Spleen (tissue), 11 donors: ENCODE measurements around the gene VPS51. TPM values are rescaled to one million over a fixed set of nuclear protein-coding genes. Genes with fewer than 3 reads are reported as not detected.

Experiments used
- DNase-seq: peaks from one replicate; pipeline ENCODE4 v3.0.0-alpha.2; 2020
- H3K27ac ChIP-seq, 8 donors: fragments of 200-600 bp; sonication (generic) in 7 of 8; 1 replicate in 4 of 8; 2 replicates in 4 of 8; pipeline versions ENCODE4 v1.5.0 to v1.8.0; 2016 to 2021; ENCODE audit warnings: inconsistent platforms in 4 of 8, mild to moderate bottlenecking in 4 of 8, moderate library complexity in 1 of 8
- H3K27me3 ChIP-seq, 7 donors: fragments of 200-600 bp; sonication (generic) in 6 of 7; replicated peaks in 1 of 7; 1 replicate in 4 of 7; 2 replicates in 3 of 7; pipeline versions ENCODE4 v1.5.0 to v1.8.0; 2016 to 2021; ENCODE audit warnings: inconsistent platforms in 3 of 7, mild to moderate bottlenecking in 1 of 7
- H3K36me3 ChIP-seq, 6 donors: fragments of 200-600 bp; sonication (generic) in 5 of 6; 1 replicate in 4 of 6; 2 replicates in 2 of 6; pipeline versions ENCODE4 v1.5.0 to v1.8.0; 2016 to 2021; ENCODE audit warnings: inconsistent platforms in 2 of 6
- H3K4me1 ChIP-seq, 6 donors: fragments of 200-600 bp; sonication (generic) in 5 of 6; 1 replicate in 3 of 6; 2 replicates in 3 of 6; pipeline versions ENCODE4 v1.5.0 to v1.8.0; 2016 to 2021; ENCODE audit warnings: inconsistent platforms in 3 of 6
- H3K4me3 ChIP-seq, 8 donors: fragments of 200-600 bp; sonication (generic) in 7 of 8; 1 replicate in 4 of 8; 2 replicates in 4 of 8; pipeline versions ENCODE4 v1.5.0 to v1.8.0; 2016 to 2021; ENCODE audit warnings: inconsistent platforms in 4 of 8, mild to moderate bottlenecking in 4 of 8, moderate library complexity in 2 of 8
- H3K9me3 ChIP-seq, 8 donors: fragments of 200-600 bp; sonication (generic) in 7 of 8; 1 replicate in 4 of 8; 2 replicates in 4 of 8; pipeline versions ENCODE4 v1.5.0 to v1.8.0; 2016 to 2021; ENCODE audit warnings: inconsistent platforms in 4 of 8
- CTCF ChIP-seq, 11 experiments: fragments of 200-600 bp in 7 of 11; fragments of 450-650 bp in 4 of 11; sonication (generic) in 4 of 11; IDR thresholded peaks in 8 of 11; conservative IDR thresholded peaks in 3 of 11; 1 replicate in 7 of 11; 2 replicates in 4 of 11; pipeline versions ENCODE4 v1.4.0 to v1.8.0; 2016 to 2021; ENCODE audit warnings: antibody characterized with exemption in 11 of 11, inconsistent platforms in 4 of 11, mild to moderate bottlenecking in 1 of 11
- POLR2A ChIP-seq, 3 donors: fragments of 450-650 bp; IDR thresholded peaks; one replicate each; pipeline ENCODE4 v1.5.1; 2017; ENCODE audit warnings: antibody characterized with exemption in 3 of 3, mild to moderate bottlenecking in 1 of 3
- POLR2AphosphoS5 ChIP-seq, 3 donors: sonication (generic); formaldehyde crosslinking; IDR thresholded peaks; one replicate each; pipeline ENCODE4 v1.5.1; 2017; ENCODE audit warnings: antibody characterized with exemption in 3 of 3
- WGBS, 5 donors: extraction: QIAGEN DNeasy Blood & Tissue Kit in 3 of 5; methylation state at CpG; one replicate each; pipeline versions ENCODE4 v1.1.5 to v1.1.7; 2013 to 2018; 5-methylcytosine and 5-hydroxymethylcytosine counted together
- intact Hi-C: fragments of 100-400 bp; cut with DNase I; formaldehyde crosslinking; loops from one replicate; pipeline ENCODE4 v1.15.0; 2023; ENCODE audit warnings: low total_unique reads
- polyA plus RNA-seq, 3 donors: library from polyadenylated mRNA; stranded (reverse); fragments of 200-250 nt; gene quantifications; one replicate each; pipeline ENCODE4 v1.2.1, GENCODE V29; 2013
- total RNA-seq, 7 donors: library from RNA; depleted of rRNA in 3 of 7; stranded (reverse); fragments of >200 nt in 3 of 7; fragmentation: NEBNext Ultra II Directional in 4 of 7; extraction: Animal tissue kit (Norgen Biotek cat#: 25700) in 4 of 7; gene quantifications; one replicate each; pipeline versions ENCODE4 v1.1.0 to v1.2.1, GENCODE V29; 2016 to 2021
- donor health status: healthy with polysubstance abuse.
- donor health status: DM: no; HTN: no; CAD: no; lungs with moderate emphysema.
- donor health status: DM: no; HTN: no; CAD: no.
- donor health status: Bipolar disorder and iron deficiency.
- donor health status: healthy.
- donor health status: DM: no; HTN: no; CAD: no.
- donor health status: DM: yes; HTN: yes; CAD: no.

Gene VPS51
- total and polyA plus RNA-seq, 10 donors: 103 to 570 (median 149) TPM

GRCh38 chr11:65114538-65115171 is 18.6 kb downstream of the VPS51 start:
- TF ChIP-seq POLR2A (IDR thresholded peaks at IDR 0.05): no peak
- TF ChIP-seq POLR2AphosphoS5 (IDR thresholded peaks at IDR 0.05): peak in 2 of 3 donors; percentile 19 to 55
- peaks cover 43 to 93% (median 71%) of the 10 kb centered on the region in 6 donors for H3K4me1 ChIP-seq

GRCh38 chr11:65115361-65116082 is 19.5 kb downstream of the VPS51 start:
- H3K4me3 ChIP-seq: peak overlapping the region in 1 of 8 donors; percentile 92
- H3K36me3 ChIP-seq: peaks cover 0 to 47% (median 33%) of the 10 kb centered on the region in 6 donors
- peak; percentile 80 for DNase-seq
- H3K9me3 ChIP-seq: no peaks in the 10 kb centered on the region
- peaks cover 37 to 93% (median 72%) of the 10 kb centered on the region in 6 donors for H3K4me1 ChIP-seq
- H3K27me3 ChIP-seq: no peaks in the 10 kb centered on the region
- intact Hi-C loops: loop anchor here (5.0 kb wide), 1 partner anchor 67 kb away; the partner anchor contains the start of gene CAPN1
- 92 to 96% (median 93%) methylated on average over 14 to 21 of the region's 21 CpGs for WGBS, 5 donors
- no peak overlapping the region for H3K27ac ChIP-seq
- TF ChIP-seq POLR2A (IDR thresholded peaks at IDR 0.05) (no peak), POLR2AphosphoS5 (IDR thresholded peaks at IDR 0.05) (peak in 1 of 3 donors; percentile 45), CTCF (IDR thresholded peaks at IDR 0.05 in 8 of 11, conservative IDR thresholded peaks at IDR 0.05 in 3 of 11) (no peak)

More at GRCh38 chr11:65114538-65115171, 18.6 kb downstream of the VPS51 start:
- peak; percentile 72 for DNase-seq
- no peaks in the 10 kb centered on the region for H3K27me3 ChIP-seq
- 78 to 97% (median 93%) methylated on average over 8 to 11 of the region's 11 CpGs for WGBS, 5 donors
- no peak overlapping the region for H3K4me3 ChIP-seq
- H3K9me3 ChIP-seq: no peaks in the 10 kb centered on the region
- H3K27ac ChIP-seq: no peak overlapping the region
- intact Hi-C loops: loop anchor here (5.0 kb wide), 1 partner anchor 68 kb away; the partner anchor contains the start of gene CAPN1
- H3K36me3 ChIP-seq: peaks cover 0 to 42% (median 28%) of the 10 kb centered on the region in 6 donors

- peak; percentile 89 for DNase-seq
- TF ChIP-seq CTCF (IDR thresholded peaks at IDR 0.05 in 8 of 11, conservative IDR thresholded peaks at IDR 0.05 in 3 of 11): no peak
- TF ChIP-seq POLR2AphosphoS5 (IDR thresholded peaks at IDR 0.05): peak in 2 of 3 donors; percentile 25
- TF ChIP-seq POLR2A (IDR thresholded peaks at IDR 0.05): no peak
- no peaks in the 10 kb centered on the region for H3K9me3 ChIP-seq
- 23 to 57% (median 25%) methylated on average over 17 to 68 of the region's 68 CpGs for WGBS, 5 donors
- intact Hi-C loops: loop anchor here (5.0 kb wide), 1 partner anchor 66 kb away; the partner anchor contains the start of gene CAPN1
- peak overlapping the region; percentile 77 to 99 (median 93) for H3K4me3 ChIP-seq
- no peaks in the 10 kb centered on the region for H3K27me3 ChIP-seq
- H3K27ac ChIP-seq: peak overlapping the region; percentile 79 to 98 (median 88)
- peaks cover 34 to 93% (median 72%) of the 10 kb centered on the region in 6 donors for H3K4me1 ChIP-seq
- peaks cover 0 to 56% (median 38%) of the 10 kb centered on the region in 6 donors for H3K36me3 ChIP-seq
These were observed 20.6 kb downstream of the VPS51 start for GRCh38 chr11:65116370-65117205.
